ENCODE results near the gene ITK.

Gene ITK

DNA sequence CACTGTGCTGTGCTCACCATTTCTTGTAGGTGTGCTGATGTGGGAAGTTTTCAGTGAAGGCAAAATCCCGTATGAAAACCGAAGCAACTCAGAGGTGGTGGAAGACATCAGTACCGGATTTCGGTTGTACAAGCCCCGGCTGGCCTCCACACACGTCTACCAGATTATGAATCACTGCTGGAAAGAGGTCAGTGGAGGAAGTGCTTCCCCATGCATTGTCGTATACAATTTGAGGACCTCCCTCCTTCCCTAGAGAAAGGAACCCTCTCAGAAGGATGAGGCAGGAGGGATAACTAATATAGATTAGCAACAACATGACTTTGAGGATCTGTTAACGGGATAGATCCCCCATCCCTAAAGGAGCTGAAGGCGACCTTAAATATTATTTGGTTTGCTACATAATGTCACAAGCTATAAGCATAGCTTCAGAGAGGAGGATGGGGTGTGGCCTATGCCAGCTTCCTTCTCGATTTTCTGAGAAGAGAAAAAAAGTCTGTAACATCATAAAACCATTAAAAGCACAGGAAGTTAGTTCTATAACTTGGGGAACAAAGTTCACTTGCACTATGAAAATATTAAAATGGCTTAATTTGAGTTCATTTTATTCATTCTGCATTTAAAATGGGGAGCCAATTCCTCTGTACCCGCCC lies 68.3 kb downstream of the ITK start:
- DNase-seq = no peak

DNA sequence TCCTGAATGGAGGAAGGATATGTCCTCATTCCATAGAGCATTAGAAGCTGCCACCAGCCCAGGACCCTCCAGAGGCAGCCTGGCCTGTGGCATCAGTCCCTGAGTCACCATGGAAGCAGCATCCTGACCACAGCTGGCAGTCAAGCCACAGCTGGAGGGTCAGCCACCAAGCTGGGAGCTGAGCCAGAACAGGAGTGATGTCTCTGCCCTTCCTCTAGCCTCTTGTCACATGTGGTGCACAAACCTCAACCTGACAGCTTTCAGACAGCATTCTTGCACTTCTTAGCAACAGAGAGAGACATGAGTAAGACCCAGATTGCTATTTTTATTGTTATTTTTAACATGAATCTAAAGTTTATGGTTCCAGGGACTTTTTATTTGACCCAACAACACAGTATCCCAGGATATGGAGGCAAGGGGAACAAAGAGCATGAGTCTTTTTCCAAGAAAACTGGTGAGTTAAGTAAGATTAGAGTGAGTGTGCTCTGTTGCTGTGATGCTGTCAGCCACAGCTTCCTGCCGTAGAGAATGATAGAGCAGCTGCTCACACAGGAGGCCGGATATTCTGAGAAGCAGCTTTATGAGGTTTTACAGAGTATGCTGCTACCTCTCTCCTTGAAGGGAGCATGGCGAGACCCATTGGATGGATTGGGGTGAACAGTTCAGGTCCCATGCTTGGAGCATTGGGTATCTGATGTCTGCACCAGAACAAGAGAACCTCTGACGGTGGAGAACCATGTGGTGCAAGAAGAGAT lies 72.2 kb downstream of the ITK start:
- DNase-seq = no peak

- DNase-seq = no peak
Observed at GRCh38 chr5:157253547-157253946, 72.9 kb downstream of the ITK start.

DNA sequence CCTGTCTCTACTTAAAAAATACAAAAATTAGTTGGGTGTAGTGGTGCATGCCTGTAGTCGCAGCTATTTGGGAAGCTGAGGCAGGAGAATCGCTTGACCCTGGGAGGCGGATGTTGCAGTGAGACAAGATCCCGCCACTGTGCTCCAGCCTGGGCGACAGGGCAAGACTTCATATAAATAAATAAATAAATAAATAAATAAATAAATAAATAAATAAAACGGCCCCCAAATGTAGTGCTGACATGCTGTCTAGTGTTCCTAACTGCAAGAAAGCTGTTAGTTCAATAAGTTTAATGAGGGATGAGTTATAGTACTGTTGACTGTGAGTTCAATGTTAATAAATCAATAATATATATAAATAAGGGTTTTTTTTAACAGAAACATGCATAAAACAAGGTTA lies 77.8 kb downstream of the ITK start:
- no peak for DNase-seq

DNA sequence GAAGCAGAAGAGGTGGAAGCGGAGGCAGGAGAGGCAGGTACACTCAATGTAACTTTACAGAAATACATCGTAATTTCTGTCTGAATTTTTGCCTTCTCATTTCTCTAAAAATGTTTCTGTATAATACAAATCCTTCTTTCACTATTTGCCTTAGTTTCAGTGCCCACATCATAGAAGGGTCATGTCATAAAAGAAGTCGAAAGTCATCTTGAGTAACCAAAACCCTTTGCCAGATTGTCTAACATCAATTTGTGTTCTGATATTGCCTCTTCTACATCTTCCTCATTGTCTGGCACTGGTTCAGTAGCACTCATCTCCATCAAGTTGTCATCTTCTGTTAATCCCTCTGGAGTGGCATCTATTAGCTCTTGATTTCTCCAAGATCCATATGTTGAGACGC lies 79.1 kb downstream of the ITK start:
- DNase-seq = no peak

DNA sequence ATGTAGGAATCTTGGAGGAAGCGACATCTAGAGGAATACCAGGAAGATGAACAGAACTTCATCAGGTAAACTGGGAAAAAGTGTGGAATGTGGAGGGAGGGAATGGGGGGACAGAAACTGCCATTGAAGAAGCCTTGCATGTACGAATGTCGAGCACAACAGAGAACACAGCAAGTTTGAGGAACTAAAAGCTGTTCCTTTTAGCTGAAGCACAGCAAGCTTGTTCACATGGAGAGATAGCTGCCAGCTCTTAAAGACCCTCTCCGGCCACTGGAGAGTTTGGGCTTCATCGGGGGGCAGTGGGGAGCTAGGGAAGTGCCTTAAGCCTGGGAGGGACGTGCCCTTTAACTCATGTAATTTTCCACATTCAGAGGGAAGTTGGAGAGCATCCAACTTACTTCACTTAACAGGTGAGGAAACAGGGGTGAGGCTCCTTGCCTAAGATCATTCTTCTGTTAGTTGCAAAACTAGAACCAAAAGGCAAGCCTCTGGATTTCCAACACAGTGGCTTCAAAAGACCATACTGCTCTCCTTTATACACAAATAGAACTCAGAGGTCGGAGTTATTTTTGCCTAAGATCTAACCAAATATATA lies 83.0 kb downstream of the ITK start:
- DNase-seq = no peak

GRCh38 chr5:157265714-157266285 lies 85.2 kb downstream of the ITK start, which contains the start of gene CYFIP2:
Gene CYFIP2, plus strand, starts transcription at chr5:157266123. Its CDS starts 19,239 bp downstream, at chr5:157285362.
- DNase-seq = no peak

- no peak for DNase-seq
Observed at GRCh38 chr5:157266286-157267007, 85.8 kb downstream of the ITK start.

DNA sequence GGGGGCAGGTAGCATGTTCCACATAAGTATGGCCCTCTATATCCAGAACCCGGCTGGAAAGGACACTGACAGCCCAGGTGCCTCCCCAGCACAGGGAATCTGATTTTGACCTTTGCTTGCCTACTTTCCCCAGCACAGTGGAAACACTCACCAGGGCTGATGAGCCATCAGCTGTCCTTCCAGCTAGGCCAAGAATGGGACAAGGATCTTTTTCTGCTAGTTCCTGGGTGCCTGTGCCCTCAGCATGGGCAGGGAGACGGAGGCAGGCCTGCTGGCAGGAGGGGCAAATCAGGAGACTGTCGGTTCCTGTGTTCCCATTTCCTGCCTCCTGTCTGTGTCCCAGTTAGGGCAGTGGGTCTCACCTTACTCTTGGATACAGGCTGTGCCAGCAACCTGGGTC lies 86.4 kb downstream of the ITK start:
- no peak for DNase-seq

DNA sequence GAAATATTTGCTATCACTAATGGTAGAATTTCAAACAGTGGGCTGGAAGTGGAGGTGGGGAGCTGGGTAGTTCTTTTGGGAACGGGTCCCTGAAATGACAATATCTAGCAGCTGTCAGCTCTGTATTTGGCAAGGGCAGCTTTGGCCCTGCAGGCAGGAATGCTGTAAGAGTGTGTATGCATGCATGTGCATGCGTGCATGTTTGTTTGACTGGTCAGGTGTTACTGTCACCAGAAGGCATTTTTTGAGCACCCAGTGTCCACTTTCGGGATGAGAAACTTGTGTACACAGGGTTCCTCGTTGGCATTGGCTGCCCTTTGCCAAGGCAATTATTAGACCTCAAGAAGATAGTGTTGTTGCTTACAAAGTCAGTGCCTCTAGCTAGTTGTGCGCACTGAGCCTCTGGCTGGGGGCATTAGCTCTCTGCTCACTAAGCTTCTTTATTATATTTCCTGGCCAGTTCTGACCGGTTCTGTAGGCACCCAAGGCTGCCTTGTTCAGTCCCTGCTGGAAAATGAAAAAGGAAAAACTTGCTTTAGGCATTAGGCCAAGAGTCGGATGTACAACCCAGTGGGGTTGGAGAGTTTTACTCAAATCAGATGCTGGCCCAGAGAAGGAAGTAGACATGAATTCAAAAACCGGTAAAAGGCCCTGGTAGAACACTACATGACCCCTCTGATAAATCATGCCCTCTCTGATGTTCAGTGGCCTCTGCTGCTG lies 87.3 kb downstream of the ITK start:
- DNase-seq = no peak

DNA sequence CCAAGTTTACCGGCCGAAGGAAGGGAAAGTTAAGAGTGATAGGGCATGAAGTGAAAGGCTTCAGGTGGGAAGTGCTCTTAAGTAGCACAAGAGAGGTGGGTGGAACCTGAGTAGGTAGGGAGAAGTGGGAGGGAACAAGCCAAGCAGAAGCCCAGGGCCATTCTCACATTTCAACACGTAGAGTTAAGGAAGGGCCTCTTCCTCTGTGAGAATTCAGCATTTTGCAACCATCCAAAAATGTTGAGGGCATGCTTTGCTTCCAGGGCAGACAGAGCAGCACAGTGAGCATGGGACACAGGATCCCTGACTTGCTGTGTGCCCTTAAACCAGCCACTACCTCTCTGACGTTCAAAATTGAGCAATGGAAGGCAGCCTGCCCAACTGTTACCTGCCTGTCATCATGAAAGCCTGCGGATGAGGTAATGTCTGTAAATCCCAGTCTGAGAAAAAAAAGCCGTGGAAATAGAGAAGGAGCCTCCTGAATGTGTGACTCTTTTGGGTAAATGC lies 88.6 kb downstream of the ITK start:
- no peak for DNase-seq

- no peak for DNase-seq
Observed at GRCh38 chr5:157269761-157270272, 89.2 kb downstream of the ITK start.

DNA sequence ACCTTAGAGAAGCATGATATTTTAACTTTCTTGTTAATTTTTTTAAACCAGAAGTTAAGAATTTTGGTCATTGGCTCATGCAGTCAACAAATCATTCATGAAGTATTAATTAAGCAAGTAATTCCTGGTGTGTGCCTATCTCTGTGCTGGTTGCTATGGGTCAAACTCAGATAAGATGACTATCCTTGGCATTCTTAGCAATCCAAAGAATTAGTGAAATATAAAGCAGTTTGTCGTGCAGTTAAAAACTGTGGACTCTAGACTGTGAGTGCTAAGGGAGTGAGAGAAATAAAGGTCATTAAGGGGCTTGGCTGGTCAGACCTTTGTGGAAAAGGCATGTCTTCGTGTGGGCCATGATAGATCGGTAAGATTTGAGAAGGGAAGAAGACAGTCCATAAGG lies 90.1 kb downstream of the ITK start:
- DNase-seq = no peak

DNA sequence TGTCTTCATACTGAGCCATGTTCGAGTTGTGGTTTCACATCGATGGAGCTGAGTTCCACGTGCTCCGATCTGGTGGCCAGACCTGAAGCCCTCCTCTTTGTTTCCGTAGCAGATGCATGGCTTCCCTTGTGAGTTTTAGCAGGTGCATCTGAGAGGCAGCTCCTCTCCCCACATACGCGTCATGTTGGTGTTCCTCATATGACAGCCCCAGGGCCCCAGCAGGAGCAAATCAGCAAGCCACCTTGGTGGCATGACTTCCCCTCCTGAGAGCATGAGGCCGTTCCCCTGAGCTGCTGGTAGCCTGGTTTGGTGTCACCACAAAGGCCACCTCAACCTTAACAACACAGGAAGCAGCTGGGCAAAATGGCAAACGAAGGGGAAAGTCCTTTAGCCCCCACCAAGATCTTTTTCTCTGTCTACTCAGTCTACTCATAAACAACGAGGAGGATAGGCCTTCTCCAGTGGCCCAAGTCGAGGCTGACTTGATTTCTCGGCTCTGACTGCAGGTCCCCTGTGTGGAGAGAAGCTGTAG lies 91.2 kb downstream of the ITK start:
- no peak for DNase-seq

DNA sequence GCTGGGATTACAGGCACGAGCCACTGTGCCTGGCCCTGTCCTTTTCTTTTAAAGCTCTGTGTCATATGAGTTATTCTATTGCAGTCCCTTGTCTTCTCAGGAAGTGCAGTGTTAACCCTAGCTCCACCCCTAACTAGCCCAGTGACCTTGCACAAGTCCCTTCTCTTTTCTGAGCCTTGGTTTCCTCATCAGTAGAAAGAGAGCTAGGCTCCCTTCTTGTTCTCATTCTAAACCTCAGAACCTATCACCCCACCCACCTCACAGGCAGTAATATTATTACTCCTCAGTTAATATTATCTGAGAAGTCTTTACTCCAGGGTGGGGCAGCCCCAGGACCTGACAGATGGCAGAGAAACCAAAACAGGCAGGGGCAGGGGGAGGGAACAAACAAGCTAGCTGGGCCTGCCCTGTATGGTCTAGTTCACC lies 92.5 kb downstream of the ITK start:
- DNase-seq = no peak

DNA sequence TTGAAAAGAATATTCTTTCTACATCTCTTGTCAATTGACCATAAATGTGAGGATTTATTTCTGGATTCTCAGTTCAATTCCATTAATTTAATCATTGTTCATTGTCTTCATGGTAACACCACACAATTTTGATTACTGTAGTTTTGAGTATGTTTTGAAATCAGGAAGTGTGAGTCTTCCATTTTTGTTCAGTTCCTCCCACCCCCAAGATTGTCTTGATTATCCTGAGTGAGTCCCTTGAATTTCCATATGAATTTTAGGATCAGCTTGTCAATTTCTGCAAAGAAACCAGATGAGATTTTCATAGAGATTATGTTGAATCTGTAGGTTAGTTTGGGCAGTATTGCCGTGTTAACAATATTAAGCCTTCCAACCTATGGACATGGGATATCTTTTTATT lies 94.8 kb downstream of the ITK start:
- DNase-seq = no peak

DNA sequence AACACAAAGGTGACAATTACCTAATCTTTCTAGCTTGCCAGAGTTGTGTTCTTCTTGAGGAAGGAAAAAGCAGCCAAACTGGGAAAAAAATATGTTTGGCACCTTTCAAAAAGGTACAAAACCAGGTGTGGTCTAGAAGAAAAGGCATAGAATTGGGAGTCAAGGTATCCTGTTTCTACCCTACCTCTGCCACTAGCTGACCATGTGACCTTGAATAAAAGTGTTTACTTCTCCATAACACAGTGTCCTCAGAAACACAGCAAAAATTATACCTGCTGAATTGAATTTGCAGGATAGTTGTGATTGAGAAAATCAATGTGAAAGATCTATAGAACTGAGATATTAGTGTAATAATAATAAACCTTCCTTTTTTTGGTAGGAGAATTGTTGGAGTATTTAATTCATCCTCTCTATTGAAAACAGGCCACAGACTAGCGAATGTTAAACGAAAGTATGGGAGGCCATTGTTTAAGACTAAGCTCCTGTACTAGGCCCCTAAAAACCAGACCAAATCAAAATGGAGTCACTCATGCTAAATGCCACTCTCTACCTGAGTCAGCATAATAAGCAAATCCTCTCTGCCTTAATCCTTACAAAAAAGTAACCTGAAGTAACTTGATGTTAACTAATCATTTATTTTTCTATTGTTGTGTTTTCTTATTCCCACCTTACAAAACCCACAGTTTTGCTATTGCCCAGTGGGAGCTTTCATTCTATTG lies 97.8 kb downstream of the ITK start:
- no peak for DNase-seq

GRCh38 chr5:157279605-157280239 lies 99.1 kb downstream of the ITK start:
- no peak for DNase-seq

DNA sequence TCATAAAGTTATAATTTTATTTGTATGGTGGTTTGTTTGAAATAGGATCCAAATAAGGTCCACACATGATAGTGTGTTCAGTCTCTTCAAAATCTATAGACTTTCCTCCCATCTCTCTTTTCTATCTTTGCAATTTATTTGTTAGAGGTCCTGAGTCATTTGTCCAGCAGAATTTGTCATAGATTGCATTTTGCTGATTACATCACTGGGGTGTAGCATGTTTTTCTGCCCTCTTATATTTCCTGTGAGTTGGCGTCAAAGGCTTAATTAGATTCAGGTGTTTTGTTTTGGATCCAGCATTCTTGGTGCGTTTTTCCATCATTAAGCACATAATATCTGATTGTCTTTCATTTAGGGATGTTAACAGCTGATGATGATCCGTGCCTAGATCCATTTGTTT lies 100.3 kb downstream of the ITK start:
- DNase-seq = no peak

DNA sequence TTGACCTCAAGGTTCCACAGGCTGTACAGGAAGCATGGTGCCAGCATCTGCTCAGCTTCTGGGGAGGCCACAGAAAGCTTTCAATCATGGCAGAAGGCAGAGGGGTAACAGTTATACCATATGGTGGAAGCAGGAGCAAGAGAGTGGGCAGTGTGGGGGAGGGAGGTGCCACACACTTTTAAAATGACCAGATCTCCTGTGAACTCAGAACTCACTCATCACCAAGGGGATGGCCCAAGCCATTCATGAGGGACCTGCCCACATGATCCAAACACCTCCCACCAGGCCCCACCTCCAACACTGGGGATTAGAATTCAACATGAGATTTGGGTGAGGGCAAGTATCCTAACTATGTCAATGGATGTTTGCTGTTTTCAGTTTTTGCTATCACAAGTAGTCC lies 101.5 kb downstream of the ITK start:
- DNase-seq = no peak

- no peak for DNase-seq
Observed at GRCh38 chr5:157283434-157283833, 102.8 kb downstream of the ITK start.
